Activated T-helper 1 cell treated with anti-CD3 and anti-CD28 coated beads, Interleukin-2, amount 50 U/mL, for 16 hours (primary cell): Measurements from ENCODE around the gene TPRX2.
"Not testable (repeated sequence)": the region's sequence is repeated elsewhere in the genome, so short reads cannot be mapped to it uniquely, and the experiment has no call there.

Experiments used
- DNase-seq, 2 donors: peaks; one replicate each; pipeline ENCODE4 v3.0.0-alpha.2; 2020; ENCODE audit warnings: low read depth in 1 of 2, low spot score in 1 of 2

Gene TPRX2

GRCh38 chr19:47858646-47859285 lies at the start of gene TPRX2:
Gene TPRX2, plus strand, starts transcription at chr19:47859235. Its CDS starts 12 bp downstream, at chr19:47859247.
- not testable (repeated sequence) for DNase-seq

- peak; percentile 61 to 65 for DNase-seq
Measured at GRCh38 chr19:47813304-47813994, 45.6 kb upstream of the TPRX2 start.

GRCh38 chr19:47813995-47814328 lies 45.1 kb upstream of the TPRX2 start:
- no peak for DNase-seq

- not testable (repeated sequence) for DNase-seq
Measured at GRCh38 chr19:47816270-47816669, 42.8 kb upstream of the TPRX2 start.

- not testable (repeated sequence) for DNase-seq
Measured at GRCh38 chr19:47818221-47818620, 40.8 kb upstream of the TPRX2 start.

GRCh38 chr19:47819858-47820257 lies 39.2 kb upstream of the TPRX2 start:
- DNase-seq: no peak

GRCh38 chr19:47820410-47820809 lies 38.6 kb upstream of the TPRX2 start:
- DNase-seq: no peak

- DNase-seq: no peak
Measured at GRCh38 chr19:47821460-47822020, 37.5 kb upstream of the TPRX2 start, which contains the start of gene CRX. Gene CRX, plus strand, starts transcription at chr19:47821937. Its CDS starts 12,507 bp downstream, at chr19:47834444.

- DNase-seq: no peak
Measured at GRCh38 chr19:47824396-47824795, 34.6 kb upstream of the TPRX2 start.

- DNase-seq: no peak
Measured at GRCh38 chr19:47826800-47827199, 32.2 kb upstream of the TPRX2 start.

- DNase-seq: no peak
Measured at GRCh38 chr19:47832723-47833122, 26.3 kb upstream of the TPRX2 start.

- no peak for DNase-seq
Measured at GRCh38 chr19:47836038-47836437, 23.0 kb upstream of the TPRX2 start.

- DNase-seq: no peak
Measured at GRCh38 chr19:47839411-47839810, 19.6 kb upstream of the TPRX2 start.

- no peak for DNase-seq
Measured at GRCh38 chr19:47839913-47840312, 19.1 kb upstream of the TPRX2 start.

GRCh38 chr19:47842941-47843340 lies 16.1 kb upstream of the TPRX2 start:
- DNase-seq: no peak

GRCh38 chr19:47848425-47848822 lies 10.6 kb upstream of the TPRX2 start:
- no peak for DNase-seq

GRCh38 chr19:47848823-47849473 lies 10.1 kb upstream of the TPRX2 start:
- no peak for DNase-seq

- no peak for DNase-seq
Measured at GRCh38 chr19:47853003-47853402, 6.0 kb upstream of the TPRX2 start.

GRCh38 chr19:47854459-47854858 lies 4.6 kb upstream of the TPRX2 start:
- DNase-seq: no peak

- DNase-seq: not testable (repeated sequence)
Measured at GRCh38 chr19:47858231-47858630, 804 bp upstream of the TPRX2 start.

GRCh38 chr19:47859838-47860237 lies 803 bp downstream of the TPRX2 start:
- not testable (repeated sequence) for DNase-seq
